Measurements from ENCODE around the gene GUCY2D.

The GUCY2D gene

GRCh38 chr17:7989781-7990655, 12.4 kb upstream of the GUCY2D start:
- peak overlapping the region; percentile 61 for H3K4me3 ChIP-seq (ENCODE audit: control insufficient read depth, low read depth, low read length)
- TF ChIP-seq CTCF (conservative IDR thresholded peaks at IDR 0.05; ENCODE audit: control insufficient read depth, insufficient read depth, low read depth, low read length) = peak; percentile 77
- peak; percentile 53 for DNase-seq (ENCODE audit: low read depth)

GRCh38 chr17:7992516-7992915, 9.9 kb upstream of the GUCY2D start:
- DNase-seq (ENCODE audit: low read depth) = peak; percentile 75
- H3K4me3 ChIP-seq (ENCODE audit: control insufficient read depth, low read depth, low read length) = no peak overlapping the region
- no peak for TF ChIP-seq CTCF (conservative IDR thresholded peaks at IDR 0.05; ENCODE audit: control insufficient read depth, insufficient read depth, low read depth, low read length)

- no peak overlapping the region for H3K4me3 ChIP-seq (ENCODE audit: control insufficient read depth, low read depth, low read length)
- no peak for DNase-seq (ENCODE audit: low read depth)
- TF ChIP-seq CTCF (conservative IDR thresholded peaks at IDR 0.05; ENCODE audit: control insufficient read depth, insufficient read depth, low read depth, low read length) = no peak
Measured at GRCh38 chr17:7992924-7993323, 9.5 kb upstream of the GUCY2D start.

GRCh38 chr17:7993972-7994589, 8.3 kb upstream of the GUCY2D start:
- TF ChIP-seq CTCF (conservative IDR thresholded peaks at IDR 0.05; ENCODE audit: control insufficient read depth, insufficient read depth, low read depth, low read length) = no peak
- H3K4me3 ChIP-seq (ENCODE audit: control insufficient read depth, low read depth, low read length) = no peak overlapping the region
- no peak for DNase-seq (ENCODE audit: low read depth)

- DNase-seq (ENCODE audit: low read depth) = no peak
- no peak for TF ChIP-seq CTCF (conservative IDR thresholded peaks at IDR 0.05; ENCODE audit: control insufficient read depth, insufficient read depth, low read depth, low read length)
- H3K4me3 ChIP-seq (ENCODE audit: control insufficient read depth, low read depth, low read length) = no peak overlapping the region
Measured at GRCh38 chr17:7995724-7996123, 6.7 kb upstream of the GUCY2D start.

GRCh38 chr17:7997186-7997585, 5.2 kb upstream of the GUCY2D start:
- no peak overlapping the region for H3K4me3 ChIP-seq (ENCODE audit: control insufficient read depth, low read depth, low read length)
- peak; percentile 39 for TF ChIP-seq CTCF (conservative IDR thresholded peaks at IDR 0.05; ENCODE audit: control insufficient read depth, insufficient read depth, low read depth, low read length)
- DNase-seq (ENCODE audit: low read depth) = no peak
